Measurements from ENCODE around the gene OR13C2. TPM values are rescaled to one million over a fixed set of nuclear protein-coding genes. Genes with fewer than 3 reads are reported as not detected.

Gene OR13C2
- total RNA-seq, result 0.09 TPM in 1 of 2 replicates, not detected in the other

GRCh38 chr9:104605527-104605926 lies at the start of gene OR13C2:
TSS of gene OR13C2 (minus strand) at chr9:104605627. CDS start at chr9:104605627, 0 bp downstream.

GRCh38 chr9:104618104-104618503 lies 12.7 kb upstream of the OR13C2 start, which contains the start of gene OR13C9:
TSS of gene OR13C9 (minus strand) at chr9:104618204. CDS start at chr9:104618204, 0 bp downstream.

GRCh38 chr9:104599313-104599712 lies 6.1 kb downstream of the OR13C2 start, which contains the start of gene OR13C5:
TSS of gene OR13C5 (minus strand) at chr9:104599413. CDS start at chr9:104599413, 0 bp downstream.

GRCh38 chr9:104568868-104569267 lies 36.6 kb downstream of the OR13C2 start, which contains the start of gene OR13C8:
TSS of gene OR13C8 (plus strand) at chr9:104569168. CDS start at chr9:104569168, 0 bp downstream.

Other genes with a start within 250 kb of the OR13C2 start
- gene OR13F1, start 101.4 kb downstream of the OR13C2 start, total RNA-seq, result not detected in 2 replicates
- gene OR13C4, start 78.4 kb downstream of the OR13C2 start, total RNA-seq, result not detected in 2 replicates
- not detected in 2 replicates for gene OR13C3, start 68.8 kb downstream of the OR13C2 start, total RNA-seq
- not detected in 2 replicates for gene OR13C8, start 36.5 kb downstream of the OR13C2 start, total RNA-seq
- gene OR13C5, start 6.2 kb downstream of the OR13C2 start, total RNA-seq, result not detected in 2 replicates
- gene OR13C9, start 12.6 kb upstream of the OR13C2 start, total RNA-seq, result not detected in 2 replicates
- gene OR13D1, start 88.9 kb upstream of the OR13C2 start, total RNA-seq, result not detected in 2 replicates
- gene NIPSNAP3A, start 142.1 kb upstream of the OR13C2 start, total RNA-seq, result 28.5 and 34.1 TPM in 2 replicates
- 0.09 and 0.47 TPM in 2 replicates for gene NIPSNAP3B, start 158.5 kb upstream of the OR13C2 start, total RNA-seq